Vagina (tissue), 2 donors: ENCODE results near the gene C1QTNF6.

ENCODE experiments used
- POLR2A ChIP-seq, 2 donors: fragments of 450-650 bp; IDR thresholded peaks; one replicate each; pipeline ENCODE4 v1.6.1; 2017; ENCODE audit warnings: antibody characterized with exemption in 2 of 2, mild to moderate bottlenecking in 2 of 2, moderate library complexity in 2 of 2
- POLR2AphosphoS5 ChIP-seq, 2 donors: sonication (generic); formaldehyde crosslinking; IDR thresholded peaks; one replicate each; pipeline ENCODE4 v1.9.0; 2017; ENCODE audit warnings: antibody characterized with exemption in 2 of 2, mild to moderate bottlenecking in 2 of 2, low read depth in 1 of 2; ENCODE audit not compliant: insufficient read depth in 1 of 2
- TF ChIP-seq, protein P1 (sequence below), 3 experiments: fragments of 450-650 bp in 2 of 3; fragments of 200-600 bp in 1 of 3; sonication (generic) in 1 of 3; IDR thresholded peaks; one replicate each; pipeline ENCODE4 v1.5.1; 2017 to 2019; ENCODE audit warnings: antibody characterized with exemption in 3 of 3, mild to moderate bottlenecking in 2 of 3, moderate library complexity in 2 of 3

DNA sequence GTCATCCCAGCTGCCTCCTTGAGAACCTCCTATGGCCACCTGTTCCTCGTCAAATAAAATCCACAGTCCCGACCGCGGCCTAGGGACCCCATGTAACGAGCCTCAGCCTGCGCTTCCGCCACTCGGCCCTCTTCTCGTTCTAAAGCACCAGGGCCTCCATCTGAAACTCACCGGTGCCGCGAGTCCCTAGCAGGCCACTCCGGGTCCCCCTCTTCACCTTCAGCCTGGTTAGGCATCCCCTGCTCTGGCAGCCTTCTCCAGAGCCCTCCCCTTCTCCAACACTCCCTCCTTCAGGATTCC, 26.6 kb upstream of the C1QTNF6 start:
- TF ChIP-seq, protein P1, sequence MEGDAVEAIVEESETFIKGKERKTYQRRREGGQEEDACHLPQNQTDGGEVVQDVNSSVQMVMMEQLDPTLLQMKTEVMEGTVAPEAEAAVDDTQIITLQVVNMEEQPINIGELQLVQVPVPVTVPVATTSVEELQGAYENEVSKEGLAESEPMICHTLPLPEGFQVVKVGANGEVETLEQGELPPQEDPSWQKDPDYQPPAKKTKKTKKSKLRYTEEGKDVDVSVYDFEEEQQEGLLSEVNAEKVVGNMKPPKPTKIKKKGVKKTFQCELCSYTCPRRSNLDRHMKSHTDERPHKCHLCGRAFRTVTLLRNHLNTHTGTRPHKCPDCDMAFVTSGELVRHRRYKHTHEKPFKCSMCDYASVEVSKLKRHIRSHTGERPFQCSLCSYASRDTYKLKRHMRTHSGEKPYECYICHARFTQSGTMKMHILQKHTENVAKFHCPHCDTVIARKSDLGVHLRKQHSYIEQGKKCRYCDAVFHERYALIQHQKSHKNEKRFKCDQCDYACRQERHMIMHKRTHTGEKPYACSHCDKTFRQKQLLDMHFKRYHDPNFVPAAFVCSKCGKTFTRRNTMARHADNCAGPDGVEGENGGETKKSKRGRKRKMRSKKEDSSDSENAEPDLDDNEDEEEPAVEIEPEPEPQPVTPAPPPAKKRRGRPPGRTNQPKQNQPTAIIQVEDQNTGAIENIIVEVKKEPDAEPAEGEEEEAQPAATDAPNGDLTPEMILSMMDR (IDR thresholded peaks at IDR 0.05), result no peak
- TF ChIP-seq POLR2A (IDR thresholded peaks at IDR 0.05) (no peak), POLR2AphosphoS5 (IDR thresholded peaks at IDR 0.05; ENCODE audit: insufficient read depth in 1 of 2, low read depth in 1 of 2) (no peak)
